IMR-90 (cell line): ENCODE results near the gene ANKMY1. TPM values are rescaled to one million over a fixed set of nuclear protein-coding genes. Genes with fewer than 3 reads are reported as not detected.

Experiments used
- ATAC-seq: fragments of 200-7000 bp; cut with Tn5 transposase; 2 replicates; pipeline ENCODE4 v1.9.1; 2020; ENCODE audit warnings: low read depth, mild to moderate bottlenecking, moderate library complexity
- BruUV-seq: library from RNA; stranded (reverse); fragments of 400-500 nt; replicated peaks from 2 replicates; lab custom pipeline; 2021; lab: Mats Ljungman, UMichigan
- CTCF ChIA-PET: fragments of 300-600 bp; formaldehyde crosslinking; extraction: SDS; loops from one replicate; lab custom pipeline; 2021; ENCODE audit warnings: antibody characterized with exemption; lab: Yijun Ruan, JAX
- POLR2A ChIA-PET: fragments of 300-600 bp; sonication (Branson Sonifier 250); formaldehyde crosslinking; loops from one replicate; lab custom pipeline; 2022; ENCODE audit warnings: antibody characterized with exemption; ENCODE audit not compliant: unreplicated experiment; lab: Charles Lee
- DNase-seq: peaks from one replicate; pipeline ENCODE4 v3.0.0; 2013
- H2AFZ ChIP-seq: replicated peaks from 2 replicates; pipeline ENCODE3; 2013; ENCODE audit warnings: low read length, mild to moderate bottlenecking; ENCODE audit not compliant: poor library complexity
- H2AK5ac ChIP-seq: 2 replicates; pipeline ENCODE4 v1.6.1; 2013; ENCODE audit warnings: low read depth, low read length, inconsistent platforms
- H2AK9ac ChIP-seq: replicated peaks from 2 replicates; pipeline ENCODE3; 2013; ENCODE audit warnings: mild to moderate bottlenecking, low read depth, low read length, moderate library complexity; ENCODE audit not compliant: poor library complexity
- H2BK120ac ChIP-seq: 2 replicates; pipeline ENCODE4 v1.6.1; 2013; ENCODE audit warnings: low read depth, low read length, inconsistent platforms
- H2BK15ac ChIP-seq: 3 replicates; pipeline ENCODE4 v1.6.1; 2013; ENCODE audit warnings: low read depth, low read length, inconsistent platforms
- H2BK20ac ChIP-seq: 2 replicates; pipeline ENCODE4 v1.6.1; 2013; ENCODE audit warnings: low read depth, mild to moderate bottlenecking, inconsistent platforms, low read length, moderate library complexity
- H2BK5ac ChIP-seq: 2 replicates; pipeline ENCODE4 v1.6.1; 2013; ENCODE audit warnings: mild to moderate bottlenecking, low read depth, low read length, inconsistent platforms; ENCODE audit not compliant: poor library complexity, severe bottlenecking
- H3K14ac ChIP-seq: replicated peaks from 2 replicates; pipeline ENCODE4 v1.6.1; 2013; ENCODE audit warnings: low read depth, low read length, inconsistent platforms
- H3K18ac ChIP-seq: 2 replicates; pipeline ENCODE4 v1.6.1; 2013; ENCODE audit warnings: low read depth, low read length, control low read depth
- H3K23ac ChIP-seq: 2 replicates; pipeline ENCODE4 v1.6.1; 2013; ENCODE audit warnings: low read depth, low read length, inconsistent platforms
- H3K27ac ChIP-seq: 2 replicates; pipeline ENCODE4 v1.5.1; 2013; ENCODE audit warnings: mild to moderate bottlenecking, control low read depth, low read length; ENCODE audit not compliant: insufficient read depth
- H3K27me3 ChIP-seq: 2 replicates; pipeline ENCODE4 v1.6.1; 2013; ENCODE audit warnings: low read length; ENCODE audit not compliant: control insufficient read depth, insufficient read depth
- H3K36me3 ChIP-seq: 2 replicates; pipeline ENCODE4 v1.6.1; 2013; ENCODE audit warnings: low read length, mixed read lengths; ENCODE audit not compliant: control insufficient read depth, insufficient read depth
- H3K4ac ChIP-seq: 2 replicates; pipeline ENCODE4 v1.6.1; 2013; ENCODE audit warnings: low read depth, low read length, inconsistent platforms
- H3K4me1 ChIP-seq: 2 replicates; pipeline ENCODE4 v1.6.1; 2013; ENCODE audit warnings: low read length, mixed read lengths; ENCODE audit not compliant: control insufficient read depth, insufficient read depth
- H3K4me2 ChIP-seq: 2 replicates; pipeline ENCODE4 v1.6.1; 2013; ENCODE audit warnings: low read depth, mild to moderate bottlenecking, control low read depth, low read length, moderate library complexity
- H3K4me3 ChIP-seq: 2 replicates; pipeline ENCODE4 v1.5.1; 2013; ENCODE audit warnings: low read depth, mild to moderate bottlenecking, control low read depth, low read length, moderate library complexity; ENCODE audit not compliant: insufficient read depth
- H3K56ac ChIP-seq: 2 replicates; pipeline ENCODE4 v1.6.1; 2013; ENCODE audit warnings: low read length, inconsistent platforms; ENCODE audit not compliant: insufficient read depth; ENCODE audit errors: extremely low read depth
- H3K79me1 ChIP-seq, 2 experiments: 2 replicates each; pipeline ENCODE4 v1.6.1; 2013; ENCODE audit warnings: low read length in 2 of 2, inconsistent platforms in 1 of 2, low read depth in 1 of 2
- H3K9ac ChIP-seq: 2 replicates; pipeline ENCODE4 v1.6.1; 2013; ENCODE audit warnings: low read depth, low read length, control low read depth
- H3K9me1 ChIP-seq: 2 replicates; pipeline ENCODE4 v1.6.1; 2013; ENCODE audit warnings: low read length, inconsistent platforms; ENCODE audit not compliant: insufficient read depth
- H3K9me3 ChIP-seq: 2 replicates; pipeline ENCODE4 v1.6.1; 2013; ENCODE audit warnings: low read length; ENCODE audit not compliant: control insufficient read depth, insufficient read depth
- H4K20me1 ChIP-seq: 2 replicates; pipeline ENCODE4 v1.6.1; 2013; ENCODE audit warnings: low read length, inconsistent platforms; ENCODE audit not compliant: insufficient read depth
- H4K5ac ChIP-seq: 2 replicates; pipeline ENCODE4 v1.6.1; 2013; ENCODE audit warnings: mild to moderate bottlenecking, low read depth, low read length, control low read depth
- H4K8ac ChIP-seq, 2 experiments: 2 replicates each; pipeline ENCODE4 v1.6.1; 2013; ENCODE audit warnings: low read depth in 2 of 2, low read length in 2 of 2, control low read depth in 1 of 2, inconsistent platforms in 1 of 2
- H4K91ac ChIP-seq: 2 replicates; pipeline ENCODE4 v1.6.1; 2013; ENCODE audit warnings: low read depth, low read length, inconsistent platforms; ENCODE audit not compliant: insufficient read depth
- BHLHE40 ChIP-seq: fragments of 150-350 bp; IDR thresholded peaks from 2 replicates; pipeline ENCODE4 v1.6.1; 2016; ENCODE audit warnings: mild to moderate bottlenecking, low read depth, low read length
- CEBPB ChIP-seq: IDR thresholded peaks from 2 replicates; pipeline ENCODE4 v1.6.1; 2012; ENCODE audit warnings: low read depth, low read length, improper control_type of control experiment
- CHD1 ChIP-seq: IDR thresholded peaks from 2 replicates; pipeline ENCODE4 v1.6.1; 2012; ENCODE audit warnings: low read depth, low read length, improper control_type of control experiment
- CTCF ChIP-seq: conservative IDR thresholded peaks from 2 replicates; pipeline ENCODE4 v1.5.1; 2012; ENCODE audit warnings: mild to moderate bottlenecking, low read depth, low read length, improper control_type of control experiment
- ELK1 ChIP-seq: fragments of 150-350 bp; IDR thresholded peaks from 2 replicates; pipeline ENCODE4 v1.6.1; 2016; ENCODE audit warnings: low read depth, mild to moderate bottlenecking, low read length, moderate library complexity, borderline replicate concordance
- FOS ChIP-seq: fragments of 150-350 bp; IDR thresholded peaks from 2 replicates; pipeline ENCODE4 v1.6.1; 2016; ENCODE audit warnings: low read depth, low read length
- MXI1 ChIP-seq: IDR thresholded peaks from 2 replicates; pipeline ENCODE4 v1.6.1; 2012; ENCODE audit warnings: low read depth, mild to moderate bottlenecking, low read length, moderate library complexity, borderline replicate concordance
- NFE2L2 ChIP-seq: fragments of 150-350 bp; IDR thresholded peaks from 2 replicates; pipeline ENCODE4 v1.6.1; 2016; ENCODE audit warnings: low read depth, mild to moderate bottlenecking, low read length
- POLR2A ChIP-seq: IDR thresholded peaks from 2 replicates; pipeline ENCODE4 v1.6.1; 2012; ENCODE audit warnings: mild to moderate bottlenecking, low read depth, low read length
- RAD21 ChIP-seq: IDR thresholded peaks from 2 replicates; pipeline ENCODE4 v1.6.1; 2012; ENCODE audit warnings: low read length, improper control_type of control experiment
- RCOR1 ChIP-seq: IDR thresholded peaks from 2 replicates; pipeline ENCODE4 v1.6.1; 2012; ENCODE audit warnings: mild to moderate bottlenecking, low read length, improper control_type of control experiment; ENCODE audit not compliant: insufficient replicate concordance
- RFX5 ChIP-seq: IDR thresholded peaks from 2 replicates; pipeline ENCODE4 v1.8.0; 2012; ENCODE audit warnings: low read depth, mild to moderate bottlenecking, low read length, moderate library complexity
- SMC3 ChIP-seq: fragments of 150-350 bp; IDR thresholded peaks from 2 replicates; pipeline ENCODE4 v1.6.1; 2016; ENCODE audit warnings: low read depth, mild to moderate bottlenecking, antibody characterized with exemption, low read length, moderate library complexity
- WGBS, 2 experiments: methylation state at CpG; one replicate each; pipeline versions ENCODE4 v1.1.5 to v1.1.7; 2013; ENCODE audit warnings: missing lambda C conversion rate in 2 of 2; ENCODE audit not compliant: insufficient read length in 1 of 2; ENCODE audit errors: extremely low coverage in 2 of 2; 5-methylcytosine and 5-hydroxymethylcytosine counted together
- dilution Hi-C: fragments of 300-500 bp; cut with HindIII; formaldehyde crosslinking; loops from one replicate; pipeline ENCODE4 v1.14.3; 2018; ENCODE audit warnings: low sequenced_read_pairs; ENCODE audit not compliant: unreplicated experiment
- in situ Hi-C: fragments of 300-500 bp; cut with MboI; formaldehyde crosslinking; loops from 3 replicates; pipeline ENCODE4 v1.14.3; 2019; ENCODE audit warnings: low sequenced_read_pairs, inconsistent platforms, mixed read lengths
- intact Hi-C: fragments of 100-400 bp; cut with micrococcal nuclease; formaldehyde crosslinking; loops from 2 replicates; pipeline ENCODE4 v1.10.0; 2022
- polyA plus RNA-seq, 3 experiments: library from polyadenylated mRNA; depleted of rRNA; stranded (reverse); fragments of >200 nt; gene quantifications; 2 replicates each; pipeline ENCODE4 v1.2.3, GENCODE V29; 2012; ENCODE audit warnings: low replicate concordance in 1 of 3
- total RNA-seq: library from RNA; depleted of rRNA; stranded (reverse); fragments of >200 nt; gene quantifications from 2 replicates; pipeline ENCODE4 v1.2.3, GENCODE V29; 2012

Gene ANKMY1
- total and polyA plus RNA-seq, 2 of the 4 experiments (the other 2 are of a cell fraction), result 2.9 to 5.5 TPM

GRCh38 chr2:240459401-240460252 is 98.2 kb downstream of the ANKMY1 start:
- Histone ChIP-seq H2AK5ac (no peak overlapping the region), H2BK15ac (no peak overlapping the region), H2BK5ac (no peak overlapping the region), H3K14ac (no peak overlapping the region), H4K5ac (no peak overlapping the region), H4K91ac (no peak overlapping the region), H3K9me1 (peaks cover 4% of the 10 kb centered on the region; the same call in 1 of the 2 replicates), H2BK20ac (no peak overlapping the region), H3K18ac (no peak overlapping the region), H4K20me1 (peaks cover 29% of the 10 kb centered on the region), H3K4me2 (no peak overlapping the region), H3K23ac (no peak overlapping the region), H3K56ac (no peak overlapping the region), H3K27ac (no peak overlapping the region), H4K8ac (no peak overlapping the region), H3K4me1 (peaks cover 1% of the 10 kb centered on the region; the same call in 1 of the 2 replicates), H3K9ac (no peak overlapping the region), H2BK120ac (no peak overlapping the region), H3K4me3 (no peak overlapping the region), H3K27me3 (no peaks in the 10 kb centered on the region), H2AFZ (no peak overlapping the region), H3K36me3 (peaks cover 26% of the 10 kb centered on the region), H3K9me3 (no peaks in the 10 kb centered on the region), H3K79me1 (peaks cover 8 to 30% of the 10 kb centered on the region in 2 experiments; a peak in 3 of 4 replicates), H3K4ac (no peak overlapping the region), H2AK9ac (no peak overlapping the region)
- ATAC-seq (no peak), DNase-seq (no peak)
- POLR2A ChIA-PET, result no interaction called here
- in situ Hi-C loops (no loop called here), intact Hi-C loops (no loop called here), dilution Hi-C loops (no loop called here)
- BruUV-seq, result no TSS peak
- no peak for TF ChIP-seq CEBPB
- no peak for TF ChIP-seq NFE2L2
- TF ChIP-seq MXI1, result no peak
- TF ChIP-seq SMC3, result no peak
- TF ChIP-seq RCOR1, result no peak
- no peak for TF ChIP-seq FOS
- no peak for TF ChIP-seq RFX5
- no peak for TF ChIP-seq CHD1
- TF ChIP-seq BHLHE40, result no peak
- no peak for TF ChIP-seq POLR2A
- TF ChIP-seq ELK1, result no peak
- TF ChIP-seq CTCF, result no peak
- no peak for TF ChIP-seq RAD21
- CTCF ChIA-PET, result no interaction called here
- whole genome bisulfite sequencing, 2 experiments, result 79% methylated on average over 10 of the region's 23 CpGs; no CpG with 5 or more reads in 1 of the 2 experiments
